Cerebellar cortex (tissue), 1 donor: Measurements from ENCODE around the gene CPSF2.
"Not testable (repeated sequence)": the region's sequence is repeated elsewhere in the genome, so short reads cannot be mapped to it uniquely, and the experiment has no call there.

Source experiments
- DNase-seq: peaks from one replicate; pipeline ENCODE4 v3.0.0-alpha.2; 2015; ENCODE audit warnings: low spot score

The CPSF2 gene

DNA sequence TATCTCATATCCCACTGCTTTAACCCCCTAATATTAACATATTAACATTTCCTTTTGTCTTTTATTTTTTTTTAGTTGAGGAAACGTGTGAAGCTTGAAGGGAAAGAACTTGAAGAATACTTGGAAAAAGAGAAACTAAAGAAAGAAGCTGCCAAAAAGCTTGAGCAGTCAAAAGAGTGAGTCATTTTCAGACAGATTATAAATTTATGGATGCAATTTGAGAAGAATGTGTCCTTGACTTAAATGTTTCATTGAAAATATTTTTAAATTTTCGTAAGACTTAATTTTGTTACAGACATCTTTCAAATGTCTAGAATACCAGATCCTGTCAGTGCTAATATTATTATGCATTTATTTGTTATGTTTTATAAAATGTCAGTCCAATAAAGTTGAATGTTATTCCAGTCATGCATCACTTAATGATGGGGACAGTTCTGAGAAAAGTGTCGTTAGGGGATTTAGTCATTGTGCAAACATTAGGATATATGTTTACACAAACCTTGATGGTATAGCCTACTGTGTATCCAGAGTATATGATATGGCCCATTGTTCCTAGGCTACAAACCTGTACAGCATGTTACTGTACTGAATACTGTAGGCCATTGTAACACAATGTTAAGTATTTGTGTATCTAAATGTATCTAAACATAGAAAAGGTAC is 32.6 kb downstream of the CPSF2 start:
- no peak for DNase-seq

- DNase-seq: no peak
These were observed 38.9 kb downstream of the CPSF2 start for GRCh38 chr14:92160619-92161018.

DNA sequence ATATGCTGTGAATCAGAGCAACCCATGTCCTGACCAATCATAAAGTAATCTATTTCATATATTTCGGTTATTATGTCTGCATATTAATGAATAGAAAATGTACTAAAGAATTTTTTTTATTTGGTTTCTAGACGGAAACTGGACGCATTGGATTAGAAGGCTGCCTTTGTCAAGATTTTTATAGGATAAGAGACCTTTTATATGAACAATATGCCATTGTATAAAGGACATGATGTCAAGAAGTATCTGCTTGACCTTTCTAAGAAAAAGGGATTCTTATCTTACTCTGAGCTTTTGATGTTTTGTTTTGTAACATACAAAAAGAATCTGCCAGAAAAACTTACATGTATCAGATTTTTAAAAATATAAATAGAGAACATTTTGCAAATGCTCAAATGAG is 39.8 kb downstream of the CPSF2 start:
- no peak for DNase-seq

GRCh38 chr14:92164958-92165357 is 43.2 kb downstream of the CPSF2 start:
- DNase-seq: no peak

GRCh38 chr14:92173668-92174067 is 51.9 kb downstream of the CPSF2 start:
- no peak for DNase-seq

- DNase-seq: no peak
These were observed 54.0 kb downstream of the CPSF2 start for GRCh38 chr14:92175811-92176210.

- no peak for DNase-seq
These were observed 54.7 kb downstream of the CPSF2 start for GRCh38 chr14:92176476-92176875.

DNA sequence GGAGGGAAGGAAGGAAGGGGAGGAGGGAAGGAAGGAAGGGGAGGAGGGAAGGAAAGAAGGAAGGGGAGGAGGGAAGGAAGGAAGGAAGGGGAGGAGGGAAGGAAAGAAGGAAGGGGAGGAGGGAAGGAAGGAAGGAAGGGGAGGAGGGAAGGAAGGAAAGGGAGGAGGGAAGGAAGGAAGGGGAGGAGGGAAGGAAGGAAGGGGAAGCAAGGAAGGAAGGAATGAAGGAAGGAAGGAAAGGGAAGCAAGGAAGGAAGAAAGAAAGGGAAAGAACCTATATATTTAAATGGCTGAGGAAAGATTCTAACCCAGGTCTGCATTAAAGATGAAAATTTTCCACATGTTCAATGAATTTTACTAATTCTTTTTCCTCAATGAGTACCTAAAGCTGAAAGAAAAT is 57.4 kb downstream of the CPSF2 start:
- not testable (repeated sequence) for DNase-seq

- DNase-seq: no peak
These were observed 63.8 kb downstream of the CPSF2 start for GRCh38 chr14:92185559-92185958.

DNA sequence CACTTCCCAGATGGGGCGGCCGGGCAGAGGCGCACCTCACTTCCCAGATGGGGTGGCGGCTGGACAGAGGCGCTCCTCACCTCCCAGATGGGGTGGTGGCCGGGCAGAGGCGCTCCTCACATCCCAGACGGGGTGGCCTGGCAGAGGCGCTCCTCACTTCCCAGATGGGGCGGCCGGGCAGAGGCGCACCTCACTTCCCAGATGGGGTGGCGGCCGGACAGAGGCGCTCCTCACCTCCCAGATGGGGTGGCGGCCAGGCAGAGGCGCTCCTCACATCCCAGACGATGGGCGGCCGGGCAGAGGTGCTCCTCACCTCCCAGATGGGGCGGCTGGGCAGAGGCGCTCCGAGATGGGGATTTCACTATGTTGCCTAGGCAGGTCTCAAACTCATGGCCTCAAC is 65.8 kb downstream of the CPSF2 start:
- not testable (repeated sequence) for DNase-seq

GRCh38 chr14:92190768-92191167 is 69.0 kb downstream of the CPSF2 start:
- peak; percentile 42 for DNase-seq

GRCh38 chr14:92198804-92199203 is 77.0 kb downstream of the CPSF2 start:
- no peak for DNase-seq

DNA sequence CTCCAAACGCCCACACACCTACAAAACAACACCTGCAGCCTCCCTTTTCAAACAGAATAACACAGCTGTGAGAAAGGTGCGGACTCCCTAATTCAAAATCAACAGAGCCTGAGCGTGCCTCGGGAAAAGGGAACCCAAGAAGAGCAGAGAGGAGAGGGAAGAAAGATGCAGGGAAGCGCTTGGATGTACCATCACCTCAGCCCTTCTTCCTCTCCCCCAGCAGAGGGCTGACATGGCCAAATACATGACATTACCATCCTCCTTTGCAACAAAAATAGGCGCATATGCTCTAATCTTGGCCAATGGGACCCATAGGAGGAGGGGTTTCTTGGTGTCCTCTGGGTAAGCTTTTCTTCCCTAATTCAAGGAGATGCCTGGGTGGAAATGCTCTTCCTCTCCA is 78.0 kb downstream of the CPSF2 start:
- no peak for DNase-seq

DNA sequence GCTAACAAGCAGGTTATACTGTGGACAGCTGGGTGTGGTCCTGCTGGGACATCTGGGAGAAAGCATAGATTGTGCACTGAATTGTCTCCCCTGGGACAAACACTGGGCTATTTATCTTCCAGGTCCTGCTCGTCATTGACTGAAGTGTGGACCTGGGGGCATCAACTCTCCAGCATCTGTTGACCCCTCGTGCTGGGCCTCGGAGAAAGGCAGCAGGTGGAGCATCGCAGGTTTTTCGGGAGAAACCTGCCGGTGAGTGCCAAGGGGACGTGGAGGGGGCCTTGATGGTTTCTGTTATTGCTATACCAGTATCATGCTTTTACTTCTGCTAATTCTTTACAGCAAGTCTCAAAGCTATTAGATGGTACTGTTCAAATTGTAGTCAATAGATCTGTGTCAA is 81.3 kb downstream of the CPSF2 start:
- no peak for DNase-seq

DNA sequence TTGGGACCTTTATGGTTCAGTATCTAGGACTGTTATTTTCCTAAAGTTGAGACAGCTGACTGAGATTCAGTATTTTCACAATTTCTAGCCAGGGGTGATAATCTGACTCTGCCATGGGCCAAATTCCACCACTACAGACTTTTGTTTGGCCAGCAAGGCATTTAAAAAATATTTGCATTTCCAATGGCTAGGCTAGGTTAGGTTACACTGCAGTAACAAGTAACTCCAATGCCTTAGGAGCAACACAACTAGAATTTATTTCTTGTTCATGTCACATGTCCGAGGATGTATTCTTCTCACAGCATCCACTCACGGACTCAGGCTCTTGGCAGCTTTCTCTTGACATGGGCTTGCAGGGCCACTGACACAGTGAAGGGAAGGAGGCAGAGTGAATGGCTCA is 83.0 kb downstream of the CPSF2 start:
- no peak for DNase-seq

DNA sequence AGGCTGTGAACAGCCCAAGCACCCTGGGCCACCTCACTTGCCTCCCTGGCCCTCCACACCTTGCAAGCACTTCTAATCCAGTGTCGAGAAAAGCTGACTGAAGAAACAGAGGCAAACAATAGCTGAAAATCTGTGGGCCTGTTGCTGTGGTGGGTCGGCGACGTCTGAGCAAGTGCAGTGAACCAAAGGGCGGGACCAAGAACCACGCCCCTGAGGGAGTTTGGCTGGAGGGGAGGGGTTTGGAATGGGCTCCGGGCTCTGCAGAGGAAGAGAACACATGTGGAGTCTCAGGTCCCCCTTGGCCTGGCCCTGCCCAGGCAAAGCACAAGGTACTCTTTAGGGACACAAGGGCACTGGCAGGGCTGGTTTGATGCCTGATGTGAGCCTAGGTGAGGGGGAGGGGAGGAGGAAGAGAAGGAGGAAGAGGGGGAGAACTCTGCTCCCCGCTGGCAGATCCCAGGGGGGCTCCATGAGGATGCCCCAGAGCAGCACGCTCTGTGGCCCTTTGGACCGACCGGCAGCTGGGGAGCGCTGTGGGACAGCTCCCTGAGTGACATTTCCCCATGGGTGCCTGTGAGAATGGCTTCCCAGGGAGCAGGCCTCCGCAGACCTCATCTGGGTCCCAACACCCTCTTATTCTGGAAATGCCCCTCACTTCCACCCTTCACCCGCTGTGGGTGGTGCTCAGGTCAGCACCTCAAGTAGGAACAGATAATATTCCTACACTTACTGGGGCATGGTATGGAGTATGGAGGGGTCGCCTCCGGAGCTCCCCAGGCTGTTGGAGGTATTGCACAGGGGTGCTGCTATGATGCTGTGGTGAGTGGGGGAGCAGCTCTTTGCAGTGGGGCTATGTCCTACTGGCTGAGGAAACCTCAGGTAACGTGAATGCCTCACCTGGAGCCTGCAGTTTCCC is 85.5 kb downstream of the CPSF2 start:
- DNase-seq: no peak

- DNase-seq: no peak
These were observed 86.1 kb downstream of the CPSF2 start for GRCh38 chr14:92207928-92208265.

DNA sequence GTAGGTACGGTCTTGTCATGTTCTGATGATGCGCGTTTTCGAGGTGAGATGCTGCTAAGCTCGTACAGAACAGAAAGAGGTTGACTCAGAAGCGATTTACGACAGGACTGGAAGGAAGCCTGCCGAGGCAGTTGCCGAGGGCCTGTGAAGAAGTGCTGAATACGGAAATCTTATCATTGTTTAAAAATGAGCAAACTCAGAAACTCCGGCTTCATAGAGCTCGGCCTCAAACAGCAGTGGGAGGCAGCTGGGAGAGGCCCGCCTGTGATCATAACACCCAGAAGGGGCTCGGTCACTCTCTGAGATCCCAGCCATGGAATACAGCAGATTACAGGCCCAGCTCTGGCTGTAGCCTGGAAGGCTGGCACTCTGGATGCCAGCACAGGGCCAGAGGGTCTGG is 87.4 kb downstream of the CPSF2 start:
- no peak for DNase-seq

DNA sequence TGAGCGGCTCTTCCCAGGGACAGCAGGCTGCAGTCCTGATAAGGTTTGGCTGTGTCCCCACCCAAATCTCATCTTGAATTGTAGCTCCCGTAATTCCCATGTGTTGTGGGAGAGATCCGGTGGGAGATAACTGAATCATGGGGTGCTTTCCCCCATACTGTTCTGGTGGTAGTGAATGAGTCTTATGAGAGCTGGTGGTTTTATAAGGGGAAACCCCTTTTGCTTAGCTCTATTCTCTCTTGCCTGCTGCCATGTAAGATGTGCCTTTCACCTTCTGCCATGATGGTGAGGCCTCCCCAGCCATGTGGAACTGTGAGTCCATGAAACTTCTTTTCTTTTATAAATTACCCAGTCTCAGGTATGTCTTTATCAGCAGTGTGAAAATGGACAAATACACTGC is 91.4 kb downstream of the CPSF2 start:
- not testable (repeated sequence) for DNase-seq

- no peak for DNase-seq
These were observed 93.8 kb downstream of the CPSF2 start for GRCh38 chr14:92215579-92215978.

DNA sequence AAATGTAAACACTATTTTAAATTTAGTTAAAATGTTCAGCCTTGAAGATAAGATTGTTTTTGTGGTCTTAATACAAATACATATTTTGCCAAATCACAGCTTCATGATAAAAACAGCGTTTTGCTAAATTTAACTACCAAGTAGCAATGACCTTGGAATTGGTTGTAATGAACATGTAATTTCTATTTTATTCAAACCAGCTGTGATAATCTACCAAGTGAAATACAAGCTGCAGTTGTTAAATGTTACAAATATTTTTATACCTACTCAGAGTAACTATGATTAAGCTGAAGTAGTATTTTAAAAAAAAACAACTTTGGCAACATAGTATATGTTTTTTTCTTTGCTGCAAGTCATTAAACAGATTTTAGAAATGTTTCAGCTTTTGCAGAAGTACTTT is 96.2 kb downstream of the CPSF2 start:
- no peak for DNase-seq
